MM.1S (cell line): ENCODE results near the gene DSCAM.

Experiments
- DNase-seq: peaks from one replicate; pipeline ENCODE4 v3.0.0-alpha.2; 2015
- H2AFZ ChIP-seq: fragments of 300-600 bp; sonication (generic); 2 replicates; pipeline ENCODE4 v1.6.0; 2016; ENCODE audit warnings: antibody characterized with exemption, low read length
- H3F3A ChIP-seq: fragments of 300-600 bp; sonication (generic); 2 replicates; pipeline ENCODE4 v1.6.1; 2016; ENCODE audit warnings: mild to moderate bottlenecking, antibody characterized with exemption, low read length, moderate library complexity, mixed read lengths; ENCODE audit not compliant: insufficient read depth
- H3K27ac ChIP-seq: fragments of 300-600 bp; sonication (generic); 2 replicates; pipeline ENCODE4 v1.5.1; 2016; ENCODE audit warnings: mild to moderate bottlenecking, low read length
- H3K27me3 ChIP-seq: fragments of 300-600 bp; sonication (generic); replicated peaks from 2 replicates; pipeline ENCODE4 v1.6.0; 2016; ENCODE audit warnings: low read length; ENCODE audit not compliant: insufficient read depth
- H3K36me3 ChIP-seq: fragments of 300-600 bp; sonication (generic); replicated peaks from 2 replicates; pipeline ENCODE4 v1.6.1; 2016; ENCODE audit warnings: mild to moderate bottlenecking, low read length, mixed read lengths; ENCODE audit not compliant: insufficient read depth
- H3K4me1 ChIP-seq: fragments of 300-600 bp; sonication (generic); 2 replicates; pipeline ENCODE4 v1.6.1; 2016; ENCODE audit warnings: low read length, mixed read lengths
- H3K4me2 ChIP-seq: fragments of 300-600 bp; sonication (generic); 2 replicates; pipeline ENCODE4 v1.6.0; 2016; ENCODE audit warnings: low read depth, low read length
- H3K4me3 ChIP-seq: fragments of 300-600 bp; sonication (generic); 2 replicates; pipeline ENCODE4 v1.5.1; 2016; ENCODE audit warnings: low read length, mixed read lengths
- H3K79me2 ChIP-seq: fragments of 300-600 bp; sonication (generic); 2 replicates; pipeline ENCODE4 v1.6.1; 2016; ENCODE audit warnings: mixed run types, low read length, mixed read lengths
- H3K9ac ChIP-seq: fragments of 300-600 bp; sonication (generic); 2 replicates; pipeline ENCODE4 v1.6.1; 2016; ENCODE audit warnings: low read length, mixed read lengths
- H3K9me2 ChIP-seq: fragments of 300-600 bp; sonication (generic); replicated peaks from 2 replicates; pipeline ENCODE4 v1.6.1; 2016; ENCODE audit warnings: mild to moderate bottlenecking, low read length, mixed read lengths; ENCODE audit not compliant: insufficient read depth
- H3K9me3 ChIP-seq: fragments of 300-600 bp; sonication (generic); replicated peaks from 2 replicates; pipeline ENCODE4 v1.6.1; 2016; ENCODE audit warnings: mild to moderate bottlenecking, low read length, mixed read lengths; ENCODE audit not compliant: insufficient read depth
- H4K20me1 ChIP-seq: fragments of 300-600 bp; sonication (generic); 2 replicates; pipeline ENCODE4 v1.6.1; 2016; ENCODE audit warnings: mild to moderate bottlenecking, low read length, moderate library complexity, mixed read lengths; ENCODE audit not compliant: insufficient read depth
- EZH2 ChIP-seq: fragments of 300-600 bp; sonication (generic); optimal IDR thresholded peaks from 2 replicates; pipeline ENCODE3; 2017; ENCODE audit warnings: low read depth, mild to moderate bottlenecking, antibody characterized with exemption, low read length, mixed read lengths
- EZH2phosphoT487 ChIP-seq: fragments of 300-600 bp; sonication (generic); IDR thresholded peaks from 2 replicates; pipeline ENCODE4 v1.6.1; 2018; ENCODE audit warnings: antibody characterized with exemption, low read length
- TF ChIP-seq, protein P1 (sequence below): fragments of 300-600 bp; sonication (generic); IDR thresholded peaks from 2 replicates; pipeline ENCODE4 v1.5.1; 2016; ENCODE audit warnings: antibody characterized with exemption, low read length, mixed read lengths

Gene DSCAM

DNA sequence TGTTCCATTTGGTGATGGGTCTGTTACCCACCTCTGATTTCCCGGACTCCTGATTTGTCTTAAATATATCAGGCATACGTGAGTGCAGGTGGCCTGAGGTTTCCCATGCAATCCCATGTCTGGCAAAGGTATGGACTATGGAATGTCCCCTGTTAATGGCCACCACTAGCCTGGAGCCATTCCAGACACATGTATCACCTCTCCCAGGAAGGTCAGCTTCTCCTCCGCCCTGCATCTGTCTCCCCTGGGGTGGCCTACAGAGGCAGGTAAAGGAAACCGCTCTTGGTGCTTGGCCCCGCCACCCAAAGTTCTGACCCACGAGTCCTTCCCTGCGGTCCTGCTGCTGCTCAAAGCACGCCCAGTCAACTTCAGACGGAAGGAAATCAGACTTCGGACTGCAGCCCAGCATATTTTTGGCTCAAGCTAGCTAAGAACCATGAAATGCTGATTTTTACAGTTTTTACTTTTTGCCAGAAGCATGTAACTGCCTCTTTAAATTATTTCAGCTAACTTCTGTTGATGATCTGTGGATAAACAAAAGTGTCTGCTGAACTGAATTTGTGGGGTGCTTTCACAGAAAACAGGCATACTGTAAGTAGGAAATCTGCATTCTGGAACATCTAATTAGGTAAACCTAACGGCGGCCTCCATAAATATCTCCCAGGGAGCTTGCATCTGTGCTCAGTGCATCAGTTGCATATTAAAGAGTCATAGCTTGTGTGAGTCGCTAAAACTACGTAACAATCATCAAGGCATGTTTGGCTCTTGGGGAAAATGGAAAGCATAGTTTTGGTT lies 873.8 kb downstream of the DSCAM start:
- Histone ChIP-seq H3K4me2 (peak overlapping the region; percentile 2; the same call in 1 of the 2 replicates), H3K4me1 (peaks cover 85% of the 10 kb centered on the region), H3F3A (peaks cover 80% of the 10 kb centered on the region), H2AFZ (no peak overlapping the region), H3K4me3 (no peak overlapping the region), H3K27ac (peak overlapping the region; percentile 0; the same call in 1 of the 2 replicates), H3K27me3 (no peaks in the 10 kb centered on the region), H3K36me3 (peaks cover 59% of the 10 kb centered on the region), H3K79me2 (peaks cover 98% of the 10 kb centered on the region), H3K9me3 (no peaks in the 10 kb centered on the region), H3K9me2 (no peaks in the 10 kb centered on the region), H4K20me1 (peaks cover 52% of the 10 kb centered on the region), H3K9ac (no peak overlapping the region)
- TF ChIP-seq, protein P1, sequence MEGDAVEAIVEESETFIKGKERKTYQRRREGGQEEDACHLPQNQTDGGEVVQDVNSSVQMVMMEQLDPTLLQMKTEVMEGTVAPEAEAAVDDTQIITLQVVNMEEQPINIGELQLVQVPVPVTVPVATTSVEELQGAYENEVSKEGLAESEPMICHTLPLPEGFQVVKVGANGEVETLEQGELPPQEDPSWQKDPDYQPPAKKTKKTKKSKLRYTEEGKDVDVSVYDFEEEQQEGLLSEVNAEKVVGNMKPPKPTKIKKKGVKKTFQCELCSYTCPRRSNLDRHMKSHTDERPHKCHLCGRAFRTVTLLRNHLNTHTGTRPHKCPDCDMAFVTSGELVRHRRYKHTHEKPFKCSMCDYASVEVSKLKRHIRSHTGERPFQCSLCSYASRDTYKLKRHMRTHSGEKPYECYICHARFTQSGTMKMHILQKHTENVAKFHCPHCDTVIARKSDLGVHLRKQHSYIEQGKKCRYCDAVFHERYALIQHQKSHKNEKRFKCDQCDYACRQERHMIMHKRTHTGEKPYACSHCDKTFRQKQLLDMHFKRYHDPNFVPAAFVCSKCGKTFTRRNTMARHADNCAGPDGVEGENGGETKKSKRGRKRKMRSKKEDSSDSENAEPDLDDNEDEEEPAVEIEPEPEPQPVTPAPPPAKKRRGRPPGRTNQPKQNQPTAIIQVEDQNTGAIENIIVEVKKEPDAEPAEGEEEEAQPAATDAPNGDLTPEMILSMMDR = no peak
- TF ChIP-seq EZH2 (no peak), EZH2phosphoT487 (no peak)
- DNase-seq = no peak

DNA sequence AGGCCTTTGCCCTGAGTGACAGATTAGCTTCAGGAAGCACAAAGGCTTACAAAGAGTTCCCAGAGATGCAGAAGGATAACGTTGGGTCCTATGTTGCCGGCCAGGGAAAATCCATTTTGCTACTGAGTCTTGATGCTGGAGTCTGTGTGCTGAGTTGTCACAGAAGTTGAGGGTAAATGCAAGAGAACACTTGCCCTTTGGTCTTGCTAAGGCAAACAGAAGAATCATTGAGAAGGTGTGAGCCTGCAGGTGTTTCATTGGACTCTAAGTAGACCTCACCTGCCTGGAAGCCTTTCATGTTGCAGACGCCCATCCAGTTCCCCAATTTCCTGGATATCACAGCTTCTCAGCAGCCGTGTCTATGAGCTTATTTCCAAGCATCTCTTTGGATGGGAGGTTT lies 874.5 kb downstream of the DSCAM start:
- Histone ChIP-seq H3K4me3 (no peak overlapping the region), H3K27ac (peak overlapping the region; percentile 0; the same call in 1 of the 2 replicates), H3F3A (peaks cover 80% of the 10 kb centered on the region), H3K9me3 (no peaks in the 10 kb centered on the region), H3K4me1 (peaks cover 85% of the 10 kb centered on the region), H2AFZ (no peak overlapping the region), H3K79me2 (peaks cover 98% of the 10 kb centered on the region), H3K9ac (no peak overlapping the region), H3K27me3 (no peaks in the 10 kb centered on the region), H3K36me3 (peaks cover 53% of the 10 kb centered on the region), H3K9me2 (no peaks in the 10 kb centered on the region), H3K4me2 (peak overlapping the region; percentile 2; the same call in 1 of the 2 replicates), H4K20me1 (peaks cover 45% of the 10 kb centered on the region)
- DNase-seq = no peak
- TF ChIP-seq EZH2 = no peak
- TF ChIP-seq, protein P1 = no peak
- TF ChIP-seq EZH2phosphoT487 = no peak

DNA sequence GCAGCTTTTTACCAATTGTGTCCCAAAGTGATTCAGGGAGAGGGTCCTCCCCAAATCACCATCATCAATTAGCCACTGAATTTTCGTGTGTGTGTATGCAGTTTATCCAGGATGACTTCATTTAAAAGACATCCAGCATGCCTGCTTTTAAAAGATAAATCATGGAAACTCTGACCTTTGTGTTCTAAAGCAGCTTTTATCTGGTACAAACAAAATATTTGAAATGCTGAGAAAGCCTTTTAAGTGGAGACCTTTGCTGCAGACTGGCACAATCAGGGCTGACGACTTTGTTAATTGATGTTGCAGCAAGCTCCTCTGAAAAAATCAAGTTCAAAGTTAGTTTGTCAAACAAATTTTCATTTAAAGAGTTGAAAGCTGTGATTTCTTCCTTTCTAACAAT lies 875.0 kb downstream of the DSCAM start:
- H3K27ac ChIP-seq = peak overlapping the region; percentile 17; the same call in 1 of the 2 replicates
- TF ChIP-seq EZH2 = no peak
- no peak for TF ChIP-seq EZH2phosphoT487
- TF ChIP-seq, protein P1 = no peak
- DNase-seq = no peak
- peaks cover 49% of the 10 kb centered on the region for H3K36me3 ChIP-seq
- H3K27me3 ChIP-seq = no peaks in the 10 kb centered on the region
- H3K4me2 ChIP-seq = peak overlapping the region; percentile 24
- H3K4me1 ChIP-seq = peaks cover 89% of the 10 kb centered on the region
- peaks cover 84% of the 10 kb centered on the region for H3F3A ChIP-seq
- no peaks in the 10 kb centered on the region for H3K9me2 ChIP-seq
- H2AFZ ChIP-seq = no peak overlapping the region
- H4K20me1 ChIP-seq = peaks cover 39% of the 10 kb centered on the region
- H3K79me2 ChIP-seq = peaks cover 98% of the 10 kb centered on the region
- H3K4me3 ChIP-seq = no peak overlapping the region
- H3K9me3 ChIP-seq = no peaks in the 10 kb centered on the region
- H3K9ac ChIP-seq = peak overlapping the region; percentile 4; the same call in 1 of the 2 replicates
